ENCODE results near the gene EFEMP2. TPM values are rescaled to one million over a fixed set of nuclear protein-coding genes. Genes with fewer than 3 reads are reported as not detected.
A peak's percentile ranks its signal among the peaks of the same experiment; 100 is the strongest.
"Not testable (repeated sequence)": the region's sequence is repeated elsewhere in the genome, so short reads cannot be mapped to it uniquely, and the experiment has no call there.

EFEMP2 gene
- total RNA-seq, 1 experiment from 2014 or later = 13.2 TPM

DNA sequence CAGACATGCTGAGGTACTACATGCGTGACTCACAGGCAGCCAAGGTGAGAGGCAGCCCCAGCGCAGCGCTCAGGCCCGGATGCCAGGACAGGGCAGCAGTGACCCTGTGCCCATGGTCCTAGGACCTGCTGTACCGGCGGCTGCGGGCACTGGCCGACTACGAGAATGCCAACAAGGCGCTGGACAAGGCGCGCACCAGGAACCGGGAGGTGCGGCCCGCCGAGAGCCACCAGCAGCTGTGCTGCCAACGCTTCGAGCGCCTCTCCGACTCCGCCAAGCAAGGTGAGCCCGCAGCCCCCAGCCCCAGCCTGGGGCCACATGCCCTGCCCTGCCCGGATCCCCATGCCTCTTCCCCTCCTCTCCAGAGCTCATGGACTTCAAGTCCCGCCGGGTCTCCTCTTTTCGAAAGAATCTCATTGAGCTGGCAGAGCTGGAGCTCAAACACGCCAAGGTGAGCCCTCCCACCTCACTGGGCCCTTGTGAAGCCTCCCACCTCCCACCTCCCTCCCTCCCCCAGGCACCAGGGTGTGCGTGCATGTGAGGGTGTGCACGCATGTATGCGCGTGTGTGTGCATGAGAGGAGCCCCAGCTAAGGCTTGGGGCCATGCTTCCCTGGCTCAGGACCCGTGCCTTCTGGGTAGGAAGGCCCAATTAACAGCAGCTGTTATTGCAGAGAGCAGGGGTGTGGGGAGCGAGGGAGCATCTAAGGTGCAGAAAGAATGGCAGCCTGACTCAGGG is 19.9 kb downstream of the EFEMP2 start:
- peak; percentile 40 for DNase-seq
- Histone ChIP-seq H3K4me3 (ENCODE audit: insufficient read depth, low read depth, low read length) (no peak overlapping the region), H3K36me3 (replicated peaks; ENCODE audit: control insufficient read depth, insufficient read depth, low read length) (peaks cover 38% of the 10 kb centered on the region), H3K27me3 (ENCODE audit: control insufficient read depth, insufficient read depth, low read length) (no peaks in the 10 kb centered on the region; the same call in 1 of the 2 replicates)

DNA sequence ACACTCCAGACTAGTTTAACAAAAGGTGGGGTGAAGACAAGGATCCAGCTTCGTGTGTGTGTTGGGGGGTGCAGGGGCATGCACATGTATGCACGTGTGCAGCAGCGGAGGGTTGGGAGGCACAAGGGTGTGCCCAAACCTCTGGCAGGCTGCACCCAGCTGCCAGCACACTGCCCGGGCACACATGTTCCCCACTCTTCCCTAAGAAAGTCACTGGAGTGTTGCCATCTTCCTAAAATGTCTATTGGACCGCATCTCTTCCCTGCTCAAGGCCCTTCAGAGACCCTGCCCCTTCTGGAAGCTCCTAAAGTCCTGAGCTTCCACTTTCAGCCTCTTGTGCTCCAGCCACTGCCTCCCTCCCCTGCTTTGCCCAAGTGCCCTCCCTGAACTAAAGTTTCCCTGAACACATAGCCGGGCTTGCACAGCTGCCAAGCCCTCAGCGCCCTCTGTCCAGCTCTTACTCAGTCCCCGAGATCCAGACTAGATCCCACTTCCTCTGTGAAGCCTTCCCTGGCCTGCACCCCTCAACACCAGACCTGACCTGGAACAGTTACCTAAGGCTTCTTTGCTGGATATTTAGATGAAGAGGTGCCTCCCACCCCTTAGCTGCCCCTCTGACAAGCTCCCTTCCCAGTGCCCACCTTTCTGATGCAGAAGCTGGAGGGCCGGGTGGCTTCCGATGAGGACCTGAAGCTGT is 20.6 kb downstream of the EFEMP2 start:
- DNase-seq = peak; percentile 44
- Histone ChIP-seq H3K4me3 (ENCODE audit: insufficient read depth, low read depth, low read length) (no peak overlapping the region), H3K36me3 (replicated peaks; ENCODE audit: control insufficient read depth, insufficient read depth, low read length) (peaks cover 38% of the 10 kb centered on the region), H3K27me3 (ENCODE audit: control insufficient read depth, insufficient read depth, low read length) (no peaks in the 10 kb centered on the region; the same call in 1 of the 2 replicates)

DNA sequence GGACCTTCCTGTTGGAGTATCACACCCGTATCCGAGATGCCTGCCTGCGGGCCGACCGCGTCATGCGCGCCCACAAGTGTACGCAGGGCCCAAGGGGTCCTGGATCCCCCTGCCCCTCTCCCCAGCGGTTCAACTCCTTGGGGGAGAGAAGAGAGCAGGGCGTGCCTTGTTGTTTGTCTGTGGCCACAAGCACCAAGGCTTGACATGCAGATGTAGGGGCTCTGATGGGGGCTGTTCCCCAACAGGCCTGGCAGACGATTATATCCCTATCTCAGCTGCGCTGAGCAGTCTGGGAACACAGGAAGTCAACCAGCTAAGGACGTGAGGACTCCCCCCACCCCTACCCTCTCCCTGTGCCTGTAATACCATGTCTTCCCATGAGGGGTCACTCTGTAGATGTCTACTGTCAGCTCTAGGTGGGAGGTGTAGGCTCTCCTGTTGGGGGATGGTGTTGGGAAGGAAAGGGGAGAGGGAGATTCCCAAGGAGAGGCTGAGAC is 21.5 kb downstream of the EFEMP2 start:
- no peaks in the 10 kb centered on the region; the same call in 1 of the 2 replicates for H3K27me3 ChIP-seq (ENCODE audit: control insufficient read depth, insufficient read depth, low read length)
- peak; percentile 92 for DNase-seq
- no peak overlapping the region for H3K4me3 ChIP-seq (ENCODE audit: insufficient read depth, low read depth, low read length)
- peaks cover 33% of the 10 kb centered on the region for H3K36me3 ChIP-seq (replicated peaks; ENCODE audit: control insufficient read depth, insufficient read depth, low read length)

DNA sequence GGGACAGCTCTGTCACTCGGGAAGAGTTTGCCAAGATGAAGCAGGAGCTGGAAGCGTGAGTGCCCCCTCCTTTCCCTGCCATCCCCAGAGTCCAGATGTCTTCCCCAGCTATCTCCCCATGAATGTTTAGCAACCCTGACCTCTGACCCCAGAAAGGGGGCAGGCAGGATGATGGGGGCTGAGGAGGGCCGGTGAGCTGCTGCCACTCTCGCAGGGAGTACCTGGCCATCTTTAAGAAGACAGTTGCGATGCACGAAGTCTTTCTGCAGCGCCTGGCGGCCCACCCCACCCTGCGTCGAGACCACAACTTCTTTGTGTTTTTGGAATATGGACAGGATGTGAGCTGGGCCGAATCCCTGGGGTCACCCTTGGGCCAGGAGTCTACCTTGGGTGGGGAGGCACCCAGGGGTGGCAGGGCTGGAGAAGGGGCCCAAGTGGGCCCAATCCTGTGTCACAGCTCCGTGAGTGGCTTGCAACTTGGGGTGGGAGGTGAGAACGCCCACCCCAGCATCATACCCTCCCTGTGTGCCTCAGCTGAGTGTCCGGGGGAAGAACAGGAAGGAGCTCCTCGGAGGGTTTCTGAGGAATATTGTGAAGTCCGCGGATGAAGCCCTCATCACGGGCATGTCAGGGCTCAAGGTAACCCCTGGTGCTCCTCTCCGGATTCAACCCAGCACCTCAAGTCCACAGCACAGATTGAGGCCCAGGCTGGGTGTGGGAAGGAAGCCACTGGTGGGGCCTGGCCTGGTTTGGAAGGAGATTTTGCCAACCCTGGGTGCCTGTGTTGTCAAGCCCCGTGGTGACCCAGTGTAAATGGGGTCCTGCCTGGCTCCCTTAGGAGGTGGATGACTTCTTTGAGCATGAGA is 22.1 kb downstream of the EFEMP2 start:
- Histone ChIP-seq H3K27me3 (ENCODE audit: control insufficient read depth, insufficient read depth, low read length) (no peaks in the 10 kb centered on the region; the same call in 1 of the 2 replicates), H3K4me3 (ENCODE audit: insufficient read depth, low read depth, low read length) (no peak overlapping the region), H3K36me3 (replicated peaks; ENCODE audit: control insufficient read depth, insufficient read depth, low read length) (peaks cover 26% of the 10 kb centered on the region)
- peak; percentile 61 for DNase-seq

DNA sequence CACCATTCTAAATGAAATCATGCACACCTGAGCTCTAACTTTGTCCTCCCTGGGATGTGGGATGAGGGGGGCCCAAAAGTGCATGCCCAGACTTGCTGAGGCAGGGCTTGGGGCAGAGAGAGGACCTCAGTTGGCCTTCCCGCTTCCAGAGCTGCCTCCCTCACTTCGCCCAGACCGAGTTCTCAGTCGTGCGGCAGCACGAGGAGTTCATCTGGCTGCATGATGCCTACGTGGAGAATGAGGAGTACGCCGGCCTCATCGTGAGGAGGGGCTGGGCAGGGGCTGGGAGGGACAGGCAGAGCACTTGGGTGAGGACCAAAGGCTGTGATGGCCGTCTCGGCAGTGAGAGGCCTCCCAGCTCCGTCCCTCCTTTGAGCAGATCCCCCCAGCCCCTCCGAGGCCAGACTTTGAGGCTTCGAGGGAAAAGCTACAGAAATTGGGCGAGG is 22.8 kb downstream of the EFEMP2 start:
- Histone ChIP-seq H3K36me3 (replicated peaks; ENCODE audit: control insufficient read depth, insufficient read depth, low read length) (peaks cover 21% of the 10 kb centered on the region), H3K4me3 (ENCODE audit: insufficient read depth, low read depth, low read length) (no peak overlapping the region), H3K27me3 (ENCODE audit: control insufficient read depth, insufficient read depth, low read length) (no peaks in the 10 kb centered on the region; the same call in 1 of the 2 replicates)
- peak; percentile 61 for DNase-seq

DNA sequence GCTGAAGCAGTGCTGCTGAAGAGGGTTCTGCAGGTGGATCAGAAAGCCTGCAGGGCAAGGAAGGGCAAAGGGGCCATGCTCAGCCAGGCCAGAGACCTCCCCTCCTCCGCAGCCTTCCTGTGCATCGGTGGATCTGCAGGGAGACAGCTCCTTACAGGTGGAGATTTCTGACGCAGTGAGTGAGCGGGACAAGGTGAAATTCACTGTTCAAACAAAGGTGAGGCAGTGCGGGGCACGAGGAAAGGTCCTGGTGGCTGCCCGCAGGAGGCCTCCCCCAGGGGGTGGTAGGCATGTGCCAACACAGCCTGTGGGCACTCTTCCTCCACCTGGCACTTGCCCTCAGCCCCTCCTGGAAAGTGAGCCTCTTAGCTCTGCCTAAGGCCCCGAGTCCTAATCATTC is 23.2 kb downstream of the EFEMP2 start:
- peak; percentile 46 for DNase-seq
- H3K27me3 ChIP-seq (ENCODE audit: control insufficient read depth, insufficient read depth, low read length) = no peaks in the 10 kb centered on the region; the same call in 1 of the 2 replicates

DNA sequence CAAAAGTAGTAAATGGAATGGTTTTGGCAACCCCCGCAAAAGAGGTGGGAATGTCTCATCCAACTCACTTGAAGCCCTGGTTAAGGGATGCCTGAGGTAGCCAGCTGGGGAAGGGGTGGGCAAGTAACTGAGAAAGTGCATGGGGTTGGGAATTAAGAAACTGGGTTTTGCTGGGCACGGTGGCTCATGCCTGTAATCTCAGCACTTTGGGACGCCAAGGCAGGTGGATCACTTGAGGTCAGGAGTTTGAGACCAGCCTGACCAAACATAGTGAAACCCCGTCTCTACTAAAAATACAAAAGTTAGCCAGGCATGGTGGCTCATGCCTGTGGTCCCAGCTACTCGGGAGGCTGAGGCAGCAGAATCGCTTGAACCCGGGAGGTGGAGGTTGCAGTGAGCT is 23.9 kb downstream of the EFEMP2 start:
- not testable (repeated sequence) for H3K4me3 ChIP-seq (ENCODE audit: insufficient read depth, low read depth, low read length); H3K27me3 ChIP-seq (ENCODE audit: control insufficient read depth, insufficient read depth, low read length); DNase-seq
- peaks cover 11% of the 10 kb centered on the region for H3K36me3 ChIP-seq (replicated peaks; ENCODE audit: control insufficient read depth, insufficient read depth, low read length)

More for the DNA sequence above, 23.2 kb downstream of the EFEMP2 start:
- Histone ChIP-seq H3K36me3 (replicated peaks; ENCODE audit: control insufficient read depth, insufficient read depth, low read length) (peaks cover 17% of the 10 kb centered on the region), H3K4me3 (ENCODE audit: insufficient read depth, low read depth, low read length) (no peak overlapping the region)

DNA sequence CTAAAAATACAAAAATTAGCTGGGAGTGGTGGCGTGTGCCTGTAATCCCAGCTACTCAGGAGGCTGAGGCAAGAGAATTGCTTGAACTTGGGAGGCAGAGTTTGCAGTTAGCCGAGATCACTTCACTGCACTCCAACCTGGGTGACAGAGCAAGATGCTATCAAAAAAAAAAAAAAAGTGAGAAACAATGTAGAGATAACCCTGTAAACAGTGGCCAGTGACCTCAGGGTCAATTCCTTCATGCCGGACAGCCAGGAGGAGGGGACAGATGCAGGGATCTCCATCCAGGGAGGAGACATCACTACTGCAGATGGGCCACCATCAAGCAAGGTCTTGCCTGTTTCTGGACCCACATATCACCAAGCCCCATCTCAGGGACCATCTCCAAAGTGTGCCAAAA is 24.9 kb downstream of the EFEMP2 start:
- Histone ChIP-seq H3K27me3 (ENCODE audit: control insufficient read depth, insufficient read depth, low read length) (no peaks in the 10 kb centered on the region; the same call in 1 of the 2 replicates), H3K4me3 (ENCODE audit: insufficient read depth, low read depth, low read length) (no peak overlapping the region), H3K36me3 (replicated peaks; ENCODE audit: control insufficient read depth, insufficient read depth, low read length) (peaks cover 3% of the 10 kb centered on the region)
- DNase-seq = peak; percentile 17

DNA sequence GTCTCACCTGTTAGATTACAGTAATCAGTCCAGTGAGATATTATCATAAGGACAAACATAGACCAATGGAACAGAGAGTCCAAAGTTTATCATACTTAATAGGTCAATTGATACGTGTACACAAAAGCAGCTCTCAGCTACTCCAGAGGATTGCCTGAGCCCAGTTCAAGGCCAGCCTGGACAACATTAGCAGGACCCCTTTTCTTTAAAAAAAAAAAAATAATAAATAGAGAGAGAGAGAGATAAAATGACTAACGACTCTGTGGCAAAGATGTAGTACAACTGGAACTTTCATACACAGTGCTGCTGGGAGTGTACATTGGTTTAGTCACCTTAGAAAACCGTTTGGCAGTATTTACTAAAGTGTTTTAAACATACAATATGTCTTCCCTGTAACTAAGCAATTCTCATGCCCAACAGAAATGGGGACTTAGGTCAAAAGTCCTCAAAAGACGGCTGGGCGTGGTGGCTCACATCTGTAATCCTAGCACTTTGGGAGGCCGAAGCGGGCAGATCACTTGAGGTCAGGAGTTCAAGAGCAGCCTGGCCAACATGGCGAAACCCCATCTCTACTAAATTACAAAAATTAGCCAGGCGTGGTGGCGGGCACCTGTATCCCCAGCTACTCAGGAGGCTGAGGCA is 28.2 kb downstream of the EFEMP2 start:
- H3K36me3 ChIP-seq (replicated peaks; ENCODE audit: control insufficient read depth, insufficient read depth, low read length) = no peaks in the 10 kb centered on the region
- no peak for DNase-seq

DNA sequence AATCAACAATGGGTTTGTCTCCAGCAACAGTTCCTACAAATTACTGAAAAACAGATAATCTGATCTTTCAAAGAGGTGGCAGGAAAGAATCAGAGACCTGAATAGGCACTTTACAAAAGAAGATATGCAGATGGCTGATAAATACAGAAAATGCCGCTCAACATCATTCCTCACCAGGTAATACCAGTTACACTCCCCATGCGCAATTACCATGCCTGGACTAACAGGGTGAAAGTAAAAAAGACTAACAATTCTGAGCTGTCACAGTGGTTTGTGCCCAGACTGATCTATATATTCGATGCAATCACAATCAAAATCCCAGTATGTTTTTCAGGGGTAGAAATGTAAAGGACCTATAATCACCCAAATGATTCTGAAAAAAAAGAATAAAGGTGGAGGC is 28.8 kb downstream of the EFEMP2 start:
- no peak for DNase-seq
- H3K27me3 ChIP-seq (ENCODE audit: control insufficient read depth, insufficient read depth, low read length) = no peaks in the 10 kb centered on the region
- no peak overlapping the region for H3K4me3 ChIP-seq (ENCODE audit: insufficient read depth, low read depth, low read length)
- no peaks in the 10 kb centered on the region for H3K36me3 ChIP-seq (replicated peaks; ENCODE audit: control insufficient read depth, insufficient read depth, low read length)

More for the DNA sequence above, 28.2 kb downstream of the EFEMP2 start:
- H3K4me3 ChIP-seq (ENCODE audit: insufficient read depth, low read depth, low read length) = no peak overlapping the region
- H3K27me3 ChIP-seq (ENCODE audit: control insufficient read depth, insufficient read depth, low read length) = no peaks in the 10 kb centered on the region

DNA sequence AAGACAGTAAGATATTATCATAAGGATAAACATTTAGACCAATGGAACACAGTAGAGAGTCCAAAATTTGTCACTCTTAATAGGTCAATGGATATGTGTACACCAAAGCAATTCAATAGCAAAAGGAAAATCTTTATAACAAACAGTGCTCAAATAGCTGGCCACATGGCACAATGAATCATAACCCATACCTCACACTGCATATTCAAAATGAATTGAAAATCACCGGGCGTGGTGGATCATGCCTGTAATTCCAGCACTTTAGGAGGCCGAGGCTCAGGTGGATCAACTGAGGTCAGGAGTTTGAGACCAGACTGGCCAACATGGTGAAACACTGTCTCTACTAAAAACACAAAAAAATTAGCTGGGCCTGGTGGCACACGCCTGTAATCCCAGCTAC is 30.5 kb downstream of the EFEMP2 start:
- Histone ChIP-seq H3K4me3 (ENCODE audit: insufficient read depth, low read depth, low read length) (no peak overlapping the region), H3K27me3 (ENCODE audit: control insufficient read depth, insufficient read depth, low read length) (no peaks in the 10 kb centered on the region), H3K36me3 (replicated peaks; ENCODE audit: control insufficient read depth, insufficient read depth, low read length) (no peaks in the 10 kb centered on the region)
- DNase-seq = no peak

DNA sequence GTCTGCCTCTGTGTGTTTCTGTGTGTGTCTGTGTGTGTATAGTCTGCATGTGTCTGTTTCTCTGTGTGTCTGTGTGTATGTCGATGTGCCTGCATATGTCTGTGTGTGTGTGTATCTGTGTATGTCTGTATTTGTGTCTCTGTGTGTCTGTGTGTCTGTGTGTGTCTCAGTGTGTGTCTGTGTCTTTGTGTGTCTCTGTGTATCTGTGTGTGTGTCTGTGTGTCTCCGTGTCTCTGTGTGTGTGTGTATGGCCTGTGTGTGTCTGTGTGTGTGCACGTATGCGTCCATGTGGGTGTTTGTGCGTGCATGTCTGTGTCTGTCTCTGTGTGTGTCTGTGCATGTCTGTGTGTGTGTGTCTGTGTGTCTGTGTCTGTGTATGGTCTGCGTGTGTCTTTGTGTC is 38.4 kb downstream of the EFEMP2 start:
- Histone ChIP-seq H3K4me3 (ENCODE audit: insufficient read depth, low read depth, low read length) (peak overlapping the region; percentile 57), H3K36me3 (replicated peaks; ENCODE audit: control insufficient read depth, insufficient read depth, low read length) (no peaks in the 10 kb centered on the region), H3K27me3 (ENCODE audit: control insufficient read depth, insufficient read depth, low read length) (peaks cover 9% of the 10 kb centered on the region)
- DNase-seq = no peak

DNA sequence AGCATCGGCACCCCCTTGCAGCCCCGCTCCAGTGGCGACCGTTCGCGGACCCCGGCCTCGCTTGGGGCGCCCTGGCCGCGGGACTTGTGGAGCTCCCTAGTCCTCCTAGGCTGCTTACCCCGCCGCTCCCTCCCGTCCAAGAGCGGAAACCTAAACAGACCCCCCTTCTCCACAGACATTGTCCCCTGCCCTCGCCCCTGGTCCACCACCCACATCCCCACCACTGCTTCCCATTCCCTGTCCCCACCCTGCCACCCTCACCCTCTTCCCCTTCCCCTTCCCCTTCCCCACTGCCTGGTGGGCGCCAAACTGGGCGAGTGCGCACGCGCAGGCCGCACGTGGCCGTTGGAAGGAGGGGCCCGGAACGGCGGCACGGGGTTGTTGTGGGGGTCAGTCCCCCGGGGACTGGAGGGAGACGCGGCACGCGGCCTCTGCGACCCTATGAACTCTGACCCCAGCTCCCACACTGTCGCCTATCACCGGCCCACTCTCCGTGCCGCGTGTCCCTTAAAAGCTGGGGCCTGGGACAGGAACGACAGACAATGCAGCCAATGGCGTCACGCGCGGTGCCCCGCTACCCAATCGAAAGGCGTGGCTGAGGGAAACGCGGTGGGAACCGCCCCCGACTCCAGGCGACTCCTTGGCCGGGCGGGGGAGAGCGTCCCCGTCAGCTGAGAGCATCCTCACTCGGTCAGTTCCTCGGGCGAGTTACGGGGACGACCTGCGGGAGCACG is 39.1 kb downstream of the EFEMP2 start, which contains the start of gene SNX32:
Gene SNX32 (plus strand): TSS at position 667 of the 734 bp plus-strand sequence. CDS start 103 bp downstream, outside the sequence.
- peak within 1 kb of the TSS; percentile 57 for H3K4me3 ChIP-seq (ENCODE audit: insufficient read depth, low read depth, low read length)
- H3K36me3 ChIP-seq (replicated peaks; ENCODE audit: control insufficient read depth, insufficient read depth, low read length) = no peaks in the 10 kb centered on the region
- peak; percentile 100 for DNase-seq
- peaks cover 9% of the 10 kb centered on the region for H3K27me3 ChIP-seq (ENCODE audit: control insufficient read depth, insufficient read depth, low read length)

Measured in H7 (cell line).